Naive B cell (primary cell): ENCODE results near the gene HMX2. TPM values are rescaled to one million over a fixed set of nuclear protein-coding genes. Genes with fewer than 3 reads are reported as not detected.

Experiments
- polyA plus RNA-seq, 6 donors: library from polyadenylated mRNA; unstranded; fragments of 300-500 nt; fragmentation: Illumina TruSeq; gene quantifications; one replicate each; pipeline ENCODE4 v1.2.3, GENCODE V29; 2021; ENCODE audit warnings: low read depth in 6 of 6

The HMX2 gene
- polyA plus RNA-seq, 6 donors from 2014 or later: not detected

Other genes starting within 250 kb of the HMX2 start
- not detected for gene FAM24A, start 237.5 kb upstream of the HMX2 start, polyA plus RNA-seq
- gene C10orf88, start 193.9 kb upstream of the HMX2 start, polyA plus RNA-seq: 10 to 100 TPM in 1 of 6 donors, 1 to 10 TPM in 5; 3.4 to 12.5 (median 7.6) TPM
- gene PSTK, start 167.7 kb upstream of the HMX2 start, polyA plus RNA-seq: 1 to 10 TPM; 3.5 to 7.8 (median 6.7) TPM
- 10 to 100 TPM; 12.1 to 18.7 (median 16.0) TPM for gene IKZF5, start 139.3 kb upstream of the HMX2 start, polyA plus RNA-seq
- 10 to 100 TPM; 18.4 to 28.6 (median 25.1) TPM for gene ACADSB, start 139.1 kb upstream of the HMX2 start, polyA plus RNA-seq
- not detected for gene HMX3, start 12.2 kb upstream of the HMX2 start, polyA plus RNA-seq
- gene BUB3, start 6.3 kb downstream of the HMX2 start, polyA plus RNA-seq: 100 to 1,000 TPM; 135 to 244 (median 163) TPM